ENCODE measurements around the gene ZFYVE28.

The ZFYVE28 gene

GRCh38 chr4:2408976-2409375, 9.5 kb downstream of the ZFYVE28 start:
- no peak for DNase-seq

DNA sequence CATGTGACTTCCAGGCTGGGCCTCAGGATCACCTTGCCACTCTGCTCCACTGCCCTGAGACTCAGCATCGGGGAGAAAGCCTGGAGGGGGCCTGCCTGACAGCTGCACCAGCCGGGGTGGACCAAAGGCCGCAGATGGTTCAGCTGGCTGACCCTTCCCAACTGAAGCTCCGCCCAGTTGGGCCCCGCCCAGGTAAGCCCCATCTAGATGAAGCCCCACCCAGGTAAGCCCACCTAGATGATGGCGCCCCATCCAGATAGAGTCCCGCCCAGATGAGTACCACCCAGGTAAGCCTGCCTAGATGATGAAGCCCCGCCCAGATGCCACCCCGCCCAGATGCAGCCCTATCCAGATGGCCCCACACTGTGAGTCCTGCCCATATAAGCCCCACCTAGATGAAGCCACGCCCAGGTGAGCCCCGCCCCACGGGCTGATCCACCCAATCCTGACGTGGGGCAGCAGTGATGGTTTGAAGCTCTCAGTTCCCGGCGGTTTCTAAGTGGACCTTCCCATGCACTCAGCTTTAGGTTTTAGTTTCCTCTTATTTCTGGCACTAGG, 10.0 kb downstream of the ZFYVE28 start:
- no peak for DNase-seq

DNA sequence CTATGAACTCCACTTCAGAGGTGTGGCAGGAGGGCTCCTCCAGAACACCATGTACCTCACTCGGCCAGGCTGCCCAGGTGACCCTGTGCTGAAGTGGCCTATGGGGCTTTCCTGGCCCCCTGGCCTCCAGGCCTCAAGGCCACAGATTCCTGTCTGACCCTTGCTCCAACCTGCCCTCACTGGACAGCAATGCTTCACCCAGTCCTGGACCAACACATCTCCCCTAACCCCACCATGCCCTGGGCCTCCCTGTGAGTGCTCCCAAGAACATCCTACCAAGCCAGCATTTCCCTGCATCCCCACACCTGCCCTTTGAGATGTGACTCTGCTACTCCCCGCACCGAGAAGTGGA, 10.5 kb downstream of the ZFYVE28 start:
- DNase-seq = no peak

GRCh38 chr4:2406920-2407319, 11.5 kb downstream of the ZFYVE28 start:
- no peak for DNase-seq

- DNase-seq = no peak
These were observed 12.0 kb downstream of the ZFYVE28 start for GRCh38 chr4:2406406-2406805.

GRCh38 chr4:2402941-2403340, 15.5 kb downstream of the ZFYVE28 start:
- no peak for DNase-seq

DNA sequence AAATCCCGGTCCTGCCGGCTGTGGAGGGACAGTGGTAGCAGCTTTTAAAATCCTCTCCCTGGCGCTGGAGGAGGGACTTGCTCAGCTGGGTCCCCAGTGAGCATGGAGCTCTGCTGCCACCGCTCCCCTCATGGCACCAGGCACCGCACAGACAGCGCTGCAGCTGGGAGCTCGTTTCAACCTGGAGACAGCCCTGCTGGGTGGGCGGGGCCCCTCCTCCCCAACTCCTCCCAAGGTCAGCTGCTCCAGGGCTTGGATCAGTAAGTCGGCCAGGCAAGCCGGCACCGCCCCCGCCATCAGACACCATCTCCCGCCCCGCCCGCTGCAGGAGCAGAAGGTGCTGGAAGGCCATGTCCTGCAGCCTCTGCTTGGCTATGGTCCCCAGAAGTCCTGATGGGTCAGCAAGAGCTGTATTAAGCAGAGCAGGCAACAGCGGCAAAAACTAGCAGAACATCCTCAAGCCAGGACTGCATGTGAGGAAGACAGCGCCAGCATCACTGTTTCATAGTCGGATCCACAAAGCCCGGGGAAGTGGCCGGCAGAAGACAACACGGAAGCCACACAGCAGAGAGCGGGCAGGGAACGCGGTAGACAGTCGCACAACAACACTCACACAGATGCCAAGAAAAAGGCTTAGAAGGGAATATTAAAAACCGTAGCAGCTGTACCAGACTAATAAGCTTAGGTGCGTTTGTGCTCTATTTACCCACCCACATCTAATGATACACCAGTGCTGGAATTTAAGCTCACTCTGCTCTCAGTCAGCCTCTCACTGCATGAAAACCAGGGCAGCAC, 16.2 kb downstream of the ZFYVE28 start:
- no peak for DNase-seq

DNA sequence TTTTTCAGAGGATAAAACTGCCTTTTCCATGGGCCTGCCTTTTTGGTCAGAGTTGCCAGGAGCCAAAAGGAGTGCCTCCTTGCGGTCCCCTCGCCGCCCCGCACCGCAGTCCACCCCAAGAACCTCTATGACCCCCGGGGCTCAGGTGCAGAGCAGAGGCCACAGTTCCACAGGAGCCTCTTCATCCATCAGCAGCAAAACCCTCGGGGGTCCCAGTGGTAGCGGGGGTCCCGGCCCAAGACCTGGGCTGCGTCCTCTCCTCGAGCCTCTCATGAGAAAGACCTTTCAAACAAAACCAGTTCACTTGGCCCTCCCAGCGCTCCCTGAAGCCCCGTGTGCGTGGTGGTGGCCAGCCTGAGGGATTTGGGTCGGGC, 16.8 kb downstream of the ZFYVE28 start:
- no peak for DNase-seq

- DNase-seq = no peak
These were observed 17.4 kb downstream of the ZFYVE28 start for GRCh38 chr4:2400841-2401609.

- no peak for DNase-seq
These were observed 18.7 kb downstream of the ZFYVE28 start for GRCh38 chr4:2399631-2400190.

- no peak for DNase-seq
These were observed 19.2 kb downstream of the ZFYVE28 start for GRCh38 chr4:2399216-2399615.

GRCh38 chr4:2397596-2398379, 20.7 kb downstream of the ZFYVE28 start:
- no peak for DNase-seq

- no peak for DNase-seq
These were observed 21.6 kb downstream of the ZFYVE28 start for GRCh38 chr4:2396781-2397368.

- no peak for DNase-seq
These were observed 22.9 kb downstream of the ZFYVE28 start for GRCh38 chr4:2395584-2395983.

- no peak for DNase-seq
These were observed 23.4 kb downstream of the ZFYVE28 start for GRCh38 chr4:2395038-2395437.

- no peak for DNase-seq
These were observed 23.9 kb downstream of the ZFYVE28 start for GRCh38 chr4:2394528-2394927.

- no peak for DNase-seq
These were observed 24.8 kb downstream of the ZFYVE28 start for GRCh38 chr4:2393353-2394270.

- no peak for DNase-seq
These were observed 27.5 kb downstream of the ZFYVE28 start for GRCh38 chr4:2390784-2391421.

GRCh38 chr4:2390146-2390545, 28.3 kb downstream of the ZFYVE28 start:
- DNase-seq = no peak

DNA sequence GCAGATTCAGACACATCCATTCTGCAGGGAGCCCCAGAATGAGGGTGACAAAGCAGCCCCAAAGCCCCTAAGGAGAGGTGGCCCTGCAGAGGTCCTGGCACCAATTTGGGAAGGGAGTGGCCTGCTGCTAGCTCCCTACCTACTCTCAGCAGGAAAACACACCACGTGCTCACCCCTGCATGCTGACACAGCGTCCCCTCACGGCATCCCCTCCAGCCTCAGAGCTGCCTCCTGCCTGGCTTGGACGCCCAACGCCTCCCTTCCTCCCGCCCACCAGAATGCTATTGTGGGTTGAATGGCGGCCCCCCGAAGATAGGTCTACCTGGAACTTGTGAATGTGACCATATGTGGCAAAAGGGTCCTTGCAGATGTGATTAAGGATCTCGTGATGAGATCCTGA, 28.8 kb downstream of the ZFYVE28 start:
- no peak for DNase-seq

All from NCI-H2081 treated with DMSO at 0.1 percent for 48 hours (cell line).